UCSD-AML1 (cell line): ENCODE results near the gene SLC31A2.
"Not testable (repeated sequence)": the region's sequence is repeated elsewhere in the genome, so short reads cannot be mapped to it uniquely, and the experiment has no call there.

Source experiments
- DNase-seq: peaks from one replicate; lab custom pipeline; 2025; ENCODE audit not compliant: unreplicated experiment; lab: John Stamatoyannopoulos, UW

Gene SLC31A2

DNA sequence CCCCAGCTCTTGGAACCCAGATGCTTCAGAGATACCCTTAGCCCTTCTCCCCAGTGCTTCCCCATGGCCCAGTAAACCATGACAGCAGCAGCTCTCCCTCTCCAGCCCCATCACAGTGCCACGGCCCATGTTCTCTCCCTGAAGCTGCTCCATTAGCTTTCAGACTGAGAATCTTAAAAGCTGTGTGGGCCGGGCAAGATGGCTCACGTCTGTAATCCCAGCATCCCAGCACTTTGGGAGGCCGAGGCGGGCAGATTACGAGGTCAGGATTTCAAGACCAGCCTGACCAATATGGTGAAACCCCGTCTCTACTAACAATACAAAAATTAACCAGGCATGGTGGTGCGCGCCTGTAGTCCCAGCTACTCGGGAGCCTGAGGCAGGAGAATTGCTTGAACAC, 1.2 kb upstream of the SLC31A2 start:
- DNase-seq = not testable (repeated sequence)

DNA sequence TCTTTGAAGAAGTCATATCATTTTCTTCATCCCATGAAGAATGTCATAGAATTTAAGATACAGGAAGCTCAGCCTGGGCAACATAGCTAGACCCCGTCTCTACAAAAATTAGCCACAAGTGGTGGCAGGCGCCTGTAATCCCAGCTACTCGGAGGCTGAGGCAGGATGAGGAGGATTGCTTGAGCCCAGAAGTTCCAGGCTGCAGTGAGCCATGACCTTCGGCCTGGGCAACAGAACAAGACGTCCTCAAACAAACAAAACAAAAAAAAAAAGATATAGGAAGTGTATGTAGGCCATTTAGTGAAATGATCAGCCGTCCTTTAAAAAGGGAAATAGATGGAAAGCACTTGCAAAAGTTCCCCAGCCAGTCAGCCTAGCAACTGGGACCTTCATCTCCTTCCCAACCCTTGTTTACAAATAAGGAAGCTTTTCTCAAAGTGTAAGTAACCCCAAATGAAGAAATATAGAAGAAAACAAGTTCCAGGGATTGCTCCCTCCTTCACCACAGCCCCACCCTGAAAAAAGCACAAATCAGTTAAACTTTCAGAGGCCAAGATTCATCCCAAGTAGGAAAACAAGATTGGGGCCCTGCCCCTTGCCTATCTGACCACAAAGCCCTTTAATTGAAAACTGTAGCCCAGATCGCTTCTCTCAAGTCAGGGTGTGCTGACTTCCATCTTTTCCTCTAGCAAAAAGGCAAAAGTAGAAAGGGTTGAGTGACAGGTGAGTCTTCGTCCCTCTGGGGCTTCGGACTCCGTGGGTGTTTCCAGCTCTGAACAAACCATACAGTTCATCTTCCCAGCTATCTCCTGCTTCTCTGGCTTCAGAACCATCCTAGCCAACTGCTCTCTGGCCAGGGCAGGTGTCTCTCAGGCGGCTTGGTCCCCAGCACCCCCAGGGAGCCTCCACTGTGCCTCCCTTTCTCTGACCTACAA, 1.2 kb downstream of the SLC31A2 start:
- DNase-seq = no peak

DNA sequence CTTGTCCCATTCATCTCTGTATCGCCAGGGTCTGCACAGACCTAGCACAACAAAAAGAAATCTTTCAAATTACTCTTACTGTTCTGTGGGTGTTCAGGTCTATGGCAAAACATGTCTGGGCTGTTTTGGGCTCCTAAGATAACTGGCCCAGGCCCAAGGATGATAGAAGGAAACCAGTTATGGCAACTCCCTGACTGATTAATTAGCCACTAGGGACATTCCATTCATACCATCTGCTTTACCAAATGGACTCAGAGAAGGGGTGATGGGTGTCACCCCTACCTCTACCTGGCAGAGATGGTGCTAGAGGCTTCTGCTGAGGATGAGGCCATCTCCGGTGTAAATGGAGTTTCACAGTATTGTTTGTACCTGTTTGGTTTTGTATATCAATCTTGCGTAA, 1.9 kb downstream of the SLC31A2 start:
- DNase-seq = no peak

- DNase-seq = no peak
Measured at GRCh38 chr9:113153599-113153998, 2.8 kb downstream of the SLC31A2 start.

DNA sequence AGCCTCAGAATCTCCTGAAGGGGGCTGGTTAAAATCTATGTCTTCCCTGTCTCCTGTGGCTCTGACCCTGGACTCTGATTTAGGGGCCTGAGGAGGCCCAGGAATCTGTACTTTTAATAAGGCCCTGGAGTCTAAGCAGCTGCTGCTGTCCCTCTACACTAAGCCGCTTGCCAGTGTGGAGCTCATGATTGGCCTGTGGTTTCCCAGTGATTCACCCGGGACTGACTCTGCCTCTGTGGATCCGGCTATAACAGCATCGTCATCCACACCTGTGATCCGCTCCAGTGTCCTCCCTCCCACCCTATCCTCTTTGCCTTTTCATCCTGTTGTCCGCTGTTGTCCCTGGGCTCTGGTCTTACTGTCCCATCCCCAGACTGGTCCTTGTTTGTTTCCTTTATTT, 3.7 kb downstream of the SLC31A2 start:
- no peak for DNase-seq

GRCh38 chr9:113154946-113155345, 4.1 kb downstream of the SLC31A2 start:
- DNase-seq = no peak

DNA sequence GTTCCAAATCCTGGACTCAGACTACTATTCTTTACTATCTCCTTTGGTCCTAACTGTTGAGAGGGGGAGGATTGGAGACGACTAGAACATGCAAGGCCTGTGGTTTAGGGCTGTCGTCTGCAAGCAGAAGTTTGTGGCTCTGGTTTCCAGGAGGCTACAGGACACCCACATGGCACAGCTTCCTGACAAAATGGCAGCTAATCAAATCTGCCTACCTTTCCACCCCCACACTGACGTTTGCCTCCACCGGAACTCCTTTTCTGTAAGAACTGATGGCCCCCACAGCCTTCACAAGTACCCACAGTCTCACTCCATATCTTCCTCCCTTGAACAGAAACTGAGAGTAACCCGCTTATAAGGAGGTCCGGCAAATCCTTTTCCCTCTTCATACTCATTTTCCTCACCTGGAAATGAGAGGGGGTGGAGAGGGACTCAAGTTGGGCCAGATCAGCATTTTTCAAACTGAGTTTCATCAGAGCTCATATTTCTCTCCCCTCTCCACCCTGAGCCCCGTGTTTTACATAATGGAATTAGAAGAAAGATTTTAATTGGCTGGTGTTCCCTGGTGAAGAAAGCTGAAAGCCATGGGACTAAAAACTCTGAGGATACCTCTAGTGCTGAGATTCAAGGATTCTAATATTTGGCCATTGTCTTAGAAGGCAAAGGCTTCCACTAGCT, 5.2 kb downstream of the SLC31A2 start:
- DNase-seq = peak; percentile 69

- DNase-seq = no peak
Measured at GRCh38 chr9:113156880-113157279, 6.1 kb downstream of the SLC31A2 start.

GRCh38 chr9:113158446-113158845, 7.6 kb downstream of the SLC31A2 start:
- no peak for DNase-seq

DNA sequence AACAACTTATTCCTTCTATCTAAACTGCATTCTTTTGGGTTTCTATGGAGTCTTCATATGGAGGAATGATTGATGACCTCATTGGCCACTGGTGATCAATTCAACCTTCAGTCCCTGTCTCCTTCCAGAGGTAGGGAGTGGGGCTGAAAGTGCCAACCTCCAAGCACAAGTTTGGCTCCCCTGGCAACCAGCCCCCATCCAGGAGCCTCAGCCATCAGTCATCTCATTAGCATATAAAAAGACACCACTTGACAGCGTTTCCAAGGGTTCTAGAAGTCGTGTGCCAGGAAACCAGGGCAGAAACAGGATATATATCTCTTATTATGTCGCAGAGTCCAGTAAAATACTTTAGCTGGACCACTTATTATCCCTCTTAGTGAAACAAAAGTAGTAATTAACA, 9.8 kb downstream of the SLC31A2 start:
- DNase-seq = no peak

GRCh38 chr9:113163001-113163400, 12.2 kb downstream of the SLC31A2 start:
- no peak for DNase-seq

DNA sequence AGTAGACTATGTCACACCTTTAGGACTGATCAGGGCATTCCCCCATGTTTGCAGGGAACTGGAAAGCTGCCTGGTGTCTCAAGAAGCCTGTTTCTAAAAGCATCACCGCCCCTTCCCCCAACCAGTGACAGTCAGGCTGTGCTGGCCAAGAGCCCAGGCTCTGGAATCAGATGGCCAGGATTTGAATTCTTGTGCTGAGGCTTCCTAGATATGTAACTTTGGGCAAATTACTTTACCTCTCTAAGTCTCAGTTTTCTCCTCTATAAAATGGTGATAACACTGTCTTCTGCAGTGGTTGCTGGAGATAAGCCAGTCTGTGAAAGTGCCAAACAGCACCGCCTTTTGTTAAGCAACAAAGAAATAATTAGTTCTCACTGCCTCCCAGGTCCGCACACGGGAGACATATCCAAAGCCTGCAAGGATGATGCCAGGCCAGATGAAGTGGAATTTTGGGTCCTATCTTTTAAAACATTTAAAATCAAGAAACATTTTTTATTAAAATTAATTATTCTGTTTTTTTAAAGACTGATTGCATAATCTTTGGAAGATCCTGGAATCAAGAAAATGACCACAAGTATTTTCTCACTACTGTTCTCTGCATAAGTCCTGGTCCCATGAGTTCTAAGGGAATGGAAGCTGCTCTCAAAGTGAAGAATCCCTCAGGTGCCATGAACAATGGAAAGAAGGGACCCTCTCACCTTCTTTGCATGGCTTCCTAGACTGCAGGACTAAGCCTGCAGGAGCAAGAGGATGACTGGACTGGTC, 13.9 kb downstream of the SLC31A2 start:
- DNase-seq = no peak

- no peak for DNase-seq
Measured at GRCh38 chr9:113166039-113166438, 15.2 kb downstream of the SLC31A2 start.

DNA sequence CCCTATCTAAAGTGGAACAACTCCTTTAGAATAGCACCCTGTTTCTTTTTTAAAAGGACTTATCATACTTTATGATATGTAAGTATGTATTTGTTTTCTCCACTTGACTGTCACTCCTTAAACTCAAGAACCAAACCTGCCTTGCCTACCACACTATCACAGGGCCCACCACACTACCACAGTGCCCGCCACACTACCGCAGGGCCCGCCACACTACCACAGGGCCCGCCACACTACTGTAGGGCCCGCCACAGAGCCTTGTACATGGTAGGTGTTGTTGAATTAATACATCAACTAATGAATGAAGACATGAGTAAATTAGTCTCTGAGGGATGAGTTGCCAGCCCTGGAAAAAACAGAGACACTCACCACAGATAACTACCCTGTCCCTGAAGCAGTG, 18.0 kb downstream of the SLC31A2 start:
- DNase-seq = no peak

DNA sequence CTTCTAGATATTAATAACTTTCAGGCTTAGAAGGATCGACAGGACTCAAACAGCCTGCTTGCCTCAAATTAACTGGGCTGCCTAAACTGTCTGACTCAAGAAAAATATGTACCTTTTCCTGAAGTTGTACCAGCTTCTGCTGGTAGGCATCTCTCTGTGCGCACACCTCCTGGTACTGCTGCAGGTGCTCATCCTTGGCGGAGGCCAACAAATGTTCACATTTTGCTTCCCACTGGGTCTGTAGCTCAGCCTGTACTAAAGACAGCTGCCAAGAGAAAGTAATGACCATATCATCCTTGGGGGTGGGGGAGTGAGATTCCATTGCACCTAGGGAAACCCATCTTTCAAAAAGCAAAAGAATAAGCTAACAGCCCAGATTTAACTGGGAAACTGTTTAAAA, 22.5 kb downstream of the SLC31A2 start:
- no peak for DNase-seq

- DNase-seq = no peak
Measured at GRCh38 chr9:113176803-113177202, 26.0 kb downstream of the SLC31A2 start.

GRCh38 chr9:113177251-113177650, 26.4 kb downstream of the SLC31A2 start:
- no peak for DNase-seq

DNA sequence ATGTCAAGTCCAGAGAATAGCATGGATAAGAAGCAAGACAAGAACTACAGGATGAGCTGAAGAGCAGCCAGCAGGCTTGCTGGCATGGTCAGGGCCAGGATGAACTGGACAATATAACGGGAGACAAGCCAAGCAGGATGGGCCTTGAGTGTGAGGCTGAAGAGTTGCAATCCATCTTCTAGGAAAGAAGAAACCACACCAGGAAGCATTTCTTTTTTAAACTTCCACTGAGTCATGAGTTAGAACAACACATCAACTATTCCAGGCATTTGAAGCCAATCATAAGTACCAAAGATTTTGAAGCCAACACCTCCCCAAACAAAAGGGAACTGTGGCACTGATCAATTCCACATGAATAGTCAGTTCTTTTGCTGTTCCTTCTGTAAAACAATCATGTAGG, 27.3 kb downstream of the SLC31A2 start:
- DNase-seq = no peak

- DNase-seq = no peak
Measured at GRCh38 chr9:113179839-113180238, 29.0 kb downstream of the SLC31A2 start.

DNA sequence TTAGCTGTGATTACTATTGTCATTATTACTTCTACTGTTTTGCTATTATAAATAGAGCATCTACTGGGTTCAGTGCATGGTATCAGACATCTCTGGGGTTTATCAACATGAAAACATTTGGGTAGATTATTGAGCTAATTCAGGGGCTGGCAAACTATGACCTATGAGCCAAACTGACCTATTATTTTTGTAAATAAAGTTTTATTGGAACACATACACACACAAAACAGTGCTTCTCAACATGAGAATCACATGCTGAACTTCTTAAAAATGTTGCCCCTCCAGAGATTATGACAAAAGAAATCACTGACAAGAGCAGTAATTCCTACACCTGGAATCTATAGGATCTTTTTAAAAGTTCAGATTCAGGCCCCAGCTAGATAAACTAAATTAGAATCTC, 30.4 kb downstream of the SLC31A2 start:
- DNase-seq = no peak

GRCh38 chr9:113183956-113184488, 33.2 kb downstream of the SLC31A2 start:
- no peak for DNase-seq
